ENCODE data around the gene YRDC.

GRCh38 chr1:37759451-37759850 is 48.6 kb downstream of the YRDC start:
- TF ChIP-seq CTCF (optimal IDR thresholded peaks at IDR 0.05 in 1 of 3, IDR thresholded peaks at IDR 0.05 in 1 of 3, conservative IDR thresholded peaks at IDR 0.05 in 1 of 3; ENCODE audit: extremely low read depth in 1 of 3, insufficient read depth in 2 of 3, low read length in 3 of 3) (no peak), EZH2 (IDR thresholded peaks at IDR 0.05; ENCODE audit: low read length) (no peak)

Data from keratinocyte (primary cell).